Measurements from ENCODE around the gene MOGAT1.

GRCh38 chr2:222736301-222736700 is 64.8 kb downstream of the MOGAT1 start:
- TF ChIP-seq TAF1 (IDR thresholded peaks at IDR 0.05; ENCODE audit: low read depth, low read length) (no peak), CTCF (IDR thresholded peaks at IDR 0.05; ENCODE audit: control extremely low read depth in 1 of 3, insufficient read depth in 1 of 3, low read depth in 1 of 3, low read length in 3 of 3) (no peak), ZNF274 (IDR thresholded peaks at IDR 0.05; ENCODE audit: borderline replicate concordance, extremely low read depth, low read length) (no peak), ATF3 (IDR thresholded peaks at IDR 0.05; ENCODE audit: insufficient read depth, low read depth, low read length) (no peak), POLR2A (IDR thresholded peaks at IDR 0.05; ENCODE audit: control extremely low read depth in 1 of 2, low read depth in 2 of 2, low read length in 2 of 2) (no peak), CREB1 (IDR thresholded peaks at IDR 0.05) (no peak), MAX (IDR thresholded peaks at IDR 0.05) (no peak), YY1 (IDR thresholded peaks at IDR 0.05; ENCODE audit: low read depth, low read length) (no peak), CHD2 (IDR thresholded peaks at IDR 0.05; ENCODE audit: low read length) (no peak), RBBP5 (IDR thresholded peaks at IDR 0.05; ENCODE audit: borderline replicate concordance, low read depth, low read length) (no peak), SIN3A (conservative IDR thresholded peaks at IDR 0.05 in 1 of 2, IDR thresholded peaks at IDR 0.05 in 1 of 2; ENCODE audit: low read depth in 1 of 2, low read length in 2 of 2) (no peak)
